Measurements from ENCODE around the gene ACVRL1. TPM values are rescaled to one million over a fixed set of nuclear protein-coding genes. Genes with fewer than 3 reads are reported as not detected.

Gene ACVRL1
- total RNA-seq, 1 experiment from 2014 or later = not detected

DNA sequence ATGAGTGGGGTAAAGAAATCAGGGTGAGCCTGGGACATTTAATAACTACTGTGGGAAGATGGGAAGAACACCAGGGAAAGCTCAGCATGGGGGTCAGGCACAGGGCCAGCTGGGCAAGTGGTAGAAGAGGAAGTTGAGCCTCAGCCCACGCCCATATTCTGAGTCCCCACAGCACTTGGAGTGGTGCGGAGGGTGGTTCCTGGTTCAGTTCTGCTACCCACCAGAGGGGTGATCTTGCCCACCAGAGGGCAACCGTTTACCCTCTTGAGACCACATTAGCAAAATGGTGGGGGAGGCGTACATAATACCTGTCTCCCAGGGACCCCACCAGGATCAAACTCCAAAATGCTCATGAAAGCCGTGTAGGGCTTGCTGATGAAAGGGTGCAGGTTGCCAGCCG is 36.2 kb upstream of the ACVRL1 start:
- TF ChIP-seq, protein P1, sequence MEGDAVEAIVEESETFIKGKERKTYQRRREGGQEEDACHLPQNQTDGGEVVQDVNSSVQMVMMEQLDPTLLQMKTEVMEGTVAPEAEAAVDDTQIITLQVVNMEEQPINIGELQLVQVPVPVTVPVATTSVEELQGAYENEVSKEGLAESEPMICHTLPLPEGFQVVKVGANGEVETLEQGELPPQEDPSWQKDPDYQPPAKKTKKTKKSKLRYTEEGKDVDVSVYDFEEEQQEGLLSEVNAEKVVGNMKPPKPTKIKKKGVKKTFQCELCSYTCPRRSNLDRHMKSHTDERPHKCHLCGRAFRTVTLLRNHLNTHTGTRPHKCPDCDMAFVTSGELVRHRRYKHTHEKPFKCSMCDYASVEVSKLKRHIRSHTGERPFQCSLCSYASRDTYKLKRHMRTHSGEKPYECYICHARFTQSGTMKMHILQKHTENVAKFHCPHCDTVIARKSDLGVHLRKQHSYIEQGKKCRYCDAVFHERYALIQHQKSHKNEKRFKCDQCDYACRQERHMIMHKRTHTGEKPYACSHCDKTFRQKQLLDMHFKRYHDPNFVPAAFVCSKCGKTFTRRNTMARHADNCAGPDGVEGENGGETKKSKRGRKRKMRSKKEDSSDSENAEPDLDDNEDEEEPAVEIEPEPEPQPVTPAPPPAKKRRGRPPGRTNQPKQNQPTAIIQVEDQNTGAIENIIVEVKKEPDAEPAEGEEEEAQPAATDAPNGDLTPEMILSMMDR (conservative IDR thresholded peaks at IDR 0.05) = peak; percentile 20; the same call in 1 of the 3 replicates

More for the DNA sequence above, 36.2 kb upstream of the ACVRL1 start:
- peaks cover 56 to 76% of the 10 kb centered on the region in 2 experiments for H3K4me1 Mint-ChIP-seq
- Histone ChIP-seq H3K4ac (ENCODE audit: low read depth, low read length) (no peak overlapping the region), H2BK120ac (ENCODE audit: low read depth, low read length, poor library complexity, severe bottlenecking) (no peak overlapping the region), H4K91ac (ENCODE audit: insufficient read length, low read depth, low read length) (no peak overlapping the region), H2AK5ac (ENCODE audit: insufficient read length, low read length) (no peak overlapping the region), H4K5ac (ENCODE audit: insufficient read length, low read depth, low read length) (no peak overlapping the region), H3K23ac (ENCODE audit: insufficient read length, low read depth, low read length) (no peak overlapping the region), H3T11ph (ENCODE audit: low read length) (no peak overlapping the region), H2AFZ (ENCODE audit: low read length) (no peak overlapping the region), H3K56ac (ENCODE audit: insufficient read length, low read depth, low read length) (no peak overlapping the region), H2BK15ac (ENCODE audit: low read depth, low read length) (no peak overlapping the region), H3K18ac (ENCODE audit: insufficient read length, low read depth, low read length) (no peak overlapping the region), H3K27ac (ENCODE audit: insufficient read length, low read depth, low read length) (no peak overlapping the region), H3K27me3 (ENCODE audit: insufficient read depth, low read length) (peaks cover 11% of the 10 kb centered on the region; the same call in 1 of the 2 replicates), H3K79me1 (ENCODE audit: insufficient read depth, low read depth, low read length, poor library complexity, severe bottlenecking) (no peaks in the 10 kb centered on the region), H3K9ac (ENCODE audit: extremely low read depth, insufficient read length, low read length) (no peak overlapping the region), H2BK5ac (ENCODE audit: insufficient read length, low read length) (no peak overlapping the region), H3K4me1 (ENCODE audit: insufficient read depth, low read length) (no peaks in the 10 kb centered on the region), H3K23me2 (ENCODE audit: insufficient read length, low read depth, low read length, poor library complexity, severe bottlenecking) (peaks cover 14% of the 10 kb centered on the region), H3K79me2 (ENCODE audit: insufficient read depth, low read length) (no peaks in the 10 kb centered on the region), H3K9me3 (ENCODE audit: control insufficient read depth, low read depth, low read length) (no peaks in the 10 kb centered on the region), H3K4me2 (ENCODE audit: insufficient read depth, insufficient read length, low read length) (no peak overlapping the region), H3K14ac (ENCODE audit: insufficient read depth, low read length) (no peak overlapping the region), H4K8ac (replicated peaks; ENCODE audit: insufficient read length, low read depth, low read length) (no peak overlapping the region), H2BK12ac (ENCODE audit: insufficient read length, low read depth, low read length) (no peak overlapping the region), H4K20me1 (ENCODE audit: control insufficient read depth, insufficient read depth, insufficient read length) (no peaks in the 10 kb centered on the region), H2BK20ac (ENCODE audit: low read depth, low read length, poor library complexity, severe bottlenecking) (no peak overlapping the region)
- DNase-seq = no peak
- no peaks in the 10 kb centered on the region; a peak in 1 of 7 replicates for H3K36me3 Mint-ChIP-seq (ENCODE audit: insufficient read depth in 1 of 3, low read depth in 3 of 3)
- peaks cover 58% of the 10 kb centered on the region for H3K27me3 Mint-ChIP-seq (ENCODE audit: low read depth)
- WGBS (ENCODE audit: extremely low coverage, insufficient read length, low lambda C conversion rate) = no CpG with 5 or more reads among the region's 6 CpGs
- peaks cover 0 to 2% of the 10 kb centered on the region in 2 experiments; a peak in 1 of 5 replicates for H3K9me3 Mint-ChIP-seq
- no peak overlapping the region for H3K4me3 Mint-ChIP-seq
- H3K27ac Mint-ChIP-seq = no peak overlapping the region
